ENCODE data around the gene ALDH5A1.

The ALDH5A1 gene

GRCh38 chr6:24480705-24481104 is 14.1 kb upstream of the ALDH5A1 start:
- no peak for DNase-seq (ENCODE audit: low spot score)
- TF ChIP-seq CTCF (IDR thresholded peaks at IDR 0.05; ENCODE audit: borderline replicate concordance, control extremely low read depth, extremely low read depth, insufficient read depth, missing control alignments): no peak
- in situ Hi-C loops (cut with MboI; ENCODE audit: low sequenced_read_pairs, unreplicated experiment): no loop called here

GRCh38 chr6:24481449-24481848 is 13.3 kb upstream of the ALDH5A1 start:
- no peak for TF ChIP-seq CTCF (IDR thresholded peaks at IDR 0.05; ENCODE audit: borderline replicate concordance, control extremely low read depth, extremely low read depth, insufficient read depth, missing control alignments)
- in situ Hi-C loops (cut with MboI; ENCODE audit: low sequenced_read_pairs, unreplicated experiment): no loop called here
- DNase-seq (ENCODE audit: low spot score): no peak

GRCh38 chr6:24484657-24485323 is 10.0 kb upstream of the ALDH5A1 start:
- TF ChIP-seq CTCF (IDR thresholded peaks at IDR 0.05; ENCODE audit: borderline replicate concordance, control extremely low read depth, extremely low read depth, insufficient read depth, missing control alignments): no peak
- in situ Hi-C loops (cut with MboI; ENCODE audit: low sequenced_read_pairs, unreplicated experiment): no loop called here
- DNase-seq (ENCODE audit: low spot score): no peak

- in situ Hi-C loops (cut with MboI; ENCODE audit: low sequenced_read_pairs, unreplicated experiment): no loop called here
- no peak for DNase-seq (ENCODE audit: low spot score)
- no peak for TF ChIP-seq CTCF (IDR thresholded peaks at IDR 0.05; ENCODE audit: borderline replicate concordance, control extremely low read depth, extremely low read depth, insufficient read depth, missing control alignments)
Measured at GRCh38 chr6:24486065-24486464, 8.7 kb upstream of the ALDH5A1 start.

- TF ChIP-seq CTCF (IDR thresholded peaks at IDR 0.05; ENCODE audit: borderline replicate concordance, control extremely low read depth, extremely low read depth, insufficient read depth, missing control alignments): no peak
- DNase-seq (ENCODE audit: low spot score): no peak
- in situ Hi-C loops (cut with MboI; ENCODE audit: low sequenced_read_pairs, unreplicated experiment): no loop called here
Measured at GRCh38 chr6:24489470-24489869, 5.3 kb upstream of the ALDH5A1 start, which contains the start of gene GPLD1. GPLD1 (minus strand) TSS chr6:24489578; CDS start chr6:24489511, 67 bp downstream.

- no peak for DNase-seq (ENCODE audit: low spot score)
- TF ChIP-seq CTCF (IDR thresholded peaks at IDR 0.05; ENCODE audit: borderline replicate concordance, control extremely low read depth, extremely low read depth, insufficient read depth, missing control alignments): no peak
Measured at GRCh38 chr6:24489881-24490280, 4.9 kb upstream of the ALDH5A1 start.

More at GRCh38 chr6:24489881-24490280, 4.9 kb upstream of the ALDH5A1 start:
- in situ Hi-C loops (cut with MboI; ENCODE audit: low sequenced_read_pairs, unreplicated experiment): no loop called here

All from GM13976 (cell line).